Fibroblast of skin of scalp (primary cell): ENCODE data around the gene GP2.
"Not testable (repeated sequence)": the region's sequence is repeated elsewhere in the genome, so short reads cannot be mapped to it uniquely, and the experiment has no call there.

Source experiments
- DNase-seq: peaks from one replicate; pipeline ENCODE4 v3.0.0-alpha.2; 2013

GP2 gene

GRCh38 chr16:20323591-20324117 lies 3.7 kb downstream of the GP2 start:
- no peak for DNase-seq

DNA sequence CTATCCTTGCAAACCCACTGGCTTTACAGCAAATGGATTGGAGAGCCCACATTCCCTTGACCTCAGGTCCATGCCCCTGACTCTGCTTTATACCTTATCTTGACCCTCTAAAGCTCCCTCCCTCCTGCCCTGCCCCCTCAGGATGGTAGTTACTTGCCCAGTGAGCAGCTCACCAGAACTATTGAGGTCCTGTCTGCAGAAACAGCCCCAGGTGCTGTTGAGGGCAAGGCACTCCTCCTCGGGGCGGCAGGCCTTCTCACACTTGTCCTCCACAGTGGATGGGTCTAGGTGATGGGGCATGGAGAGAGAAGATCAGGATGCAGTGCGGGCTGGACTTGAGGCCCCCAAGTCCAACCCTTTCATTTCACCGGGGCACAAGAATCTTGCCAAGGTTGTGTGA lies 4.6 kb downstream of the GP2 start:
- DNase-seq, result no peak

GRCh38 chr16:20321671-20322070 lies 5.6 kb downstream of the GP2 start:
- DNase-seq, result no peak

- DNase-seq, result not testable (repeated sequence)
Measured at GRCh38 chr16:20321051-20321450, 6.3 kb downstream of the GP2 start.

GRCh38 chr16:20320592-20320991 lies 6.7 kb downstream of the GP2 start:
- DNase-seq, result no peak

DNA sequence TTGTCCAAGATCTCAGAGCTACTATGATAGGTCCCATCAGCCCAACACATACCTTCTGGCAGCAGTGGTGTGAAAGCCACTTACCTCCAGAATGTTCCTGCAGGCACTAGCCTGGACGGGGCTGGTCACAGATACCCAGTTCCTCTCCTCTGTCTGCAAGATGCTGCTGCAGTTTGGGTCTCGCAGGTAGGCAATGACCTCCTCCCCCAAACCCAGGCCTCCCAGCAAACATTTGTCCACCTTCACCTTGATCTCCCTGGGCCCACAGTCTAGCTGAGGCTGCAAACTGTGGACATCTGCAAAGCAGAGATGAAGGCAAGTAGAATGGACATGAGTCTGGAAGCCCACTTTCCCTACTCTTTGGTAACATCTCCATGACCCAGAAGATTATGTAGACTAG lies 7.1 kb downstream of the GP2 start:
- no peak for DNase-seq

DNA sequence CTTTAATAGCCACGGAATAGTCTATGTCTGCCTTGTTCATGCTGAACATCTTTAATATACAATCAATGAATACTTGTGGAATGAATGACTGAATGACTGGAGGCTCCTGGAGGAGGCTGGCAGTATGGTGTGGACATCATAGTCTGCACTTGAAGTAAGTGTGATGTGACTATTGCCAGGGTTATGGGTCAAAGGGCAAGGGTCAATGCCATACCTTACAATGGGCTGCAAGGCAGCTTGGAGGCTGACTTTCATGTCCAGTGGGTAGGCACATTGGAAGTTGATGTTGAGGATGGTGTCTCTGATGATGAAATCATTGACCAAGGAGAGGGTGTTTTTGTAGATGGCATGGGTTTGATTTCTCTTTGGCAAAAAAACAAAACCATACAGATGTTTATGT lies 7.9 kb downstream of the GP2 start:
- DNase-seq, result no peak

GRCh38 chr16:20318437-20318836 lies 8.9 kb downstream of the GP2 start:
- no peak for DNase-seq

DNA sequence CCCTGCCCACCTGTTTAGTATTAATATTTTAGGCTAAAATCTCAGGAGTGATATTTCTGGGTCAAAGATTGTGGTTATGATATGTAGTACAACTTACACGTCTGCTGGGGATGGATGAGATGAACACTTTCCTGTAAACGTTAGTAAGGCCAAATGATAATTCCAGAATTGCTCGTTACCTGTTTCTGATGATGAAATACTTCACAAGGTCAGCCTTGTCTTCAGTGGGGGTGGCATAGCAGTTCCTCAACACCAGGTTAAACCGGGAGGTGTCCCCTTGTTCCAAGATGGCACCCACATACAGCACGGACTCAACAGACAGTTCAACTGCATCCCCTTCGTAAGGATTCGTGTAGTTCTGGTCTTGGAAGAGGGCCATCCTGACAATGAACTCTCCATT lies 9.3 kb downstream of the GP2 start:
- no peak for DNase-seq

DNA sequence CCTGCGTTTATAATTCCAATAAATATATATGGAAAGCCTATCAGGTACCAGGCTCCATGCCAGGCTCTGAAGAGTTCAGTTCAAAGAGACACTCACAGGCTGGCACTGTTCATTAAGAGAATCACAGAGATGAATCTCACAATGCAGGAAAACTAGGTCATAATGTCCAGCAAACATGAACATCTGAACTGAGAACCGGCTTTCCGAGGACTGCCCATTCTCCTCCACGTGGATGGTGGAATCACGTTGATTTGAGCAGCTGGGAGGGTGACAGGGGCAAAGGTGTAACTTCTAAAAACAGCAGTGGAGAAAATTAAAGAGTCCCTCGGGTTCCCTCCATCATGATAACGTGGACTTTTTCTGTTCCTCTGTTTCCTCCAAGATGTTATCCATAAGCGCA lies 10.2 kb downstream of the GP2 start:
- DNase-seq, result no peak

DNA sequence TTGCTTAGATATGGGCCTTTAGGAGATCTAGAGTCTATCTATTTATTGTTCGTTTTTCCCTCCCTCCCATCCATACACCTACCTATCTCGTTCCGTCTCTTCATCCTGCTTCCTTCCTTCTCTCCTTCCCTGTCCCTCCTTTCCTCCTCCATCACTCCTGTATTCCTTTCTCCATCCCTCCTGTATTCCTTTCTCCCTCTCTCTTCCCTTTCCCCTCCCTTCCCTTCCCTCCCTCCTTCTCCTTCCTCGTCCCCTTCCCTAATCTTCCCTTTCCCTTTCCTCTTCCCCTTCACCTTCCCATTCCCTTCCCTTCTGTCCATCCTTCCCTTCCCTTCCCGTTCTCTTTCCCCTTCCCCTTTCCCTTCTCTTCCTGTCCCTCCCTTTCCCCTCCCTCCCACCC lies 10.6 kb downstream of the GP2 start:
- no peak for DNase-seq

- DNase-seq, result no peak
Measured at GRCh38 chr16:20315764-20316163, 11.5 kb downstream of the GP2 start.

DNA sequence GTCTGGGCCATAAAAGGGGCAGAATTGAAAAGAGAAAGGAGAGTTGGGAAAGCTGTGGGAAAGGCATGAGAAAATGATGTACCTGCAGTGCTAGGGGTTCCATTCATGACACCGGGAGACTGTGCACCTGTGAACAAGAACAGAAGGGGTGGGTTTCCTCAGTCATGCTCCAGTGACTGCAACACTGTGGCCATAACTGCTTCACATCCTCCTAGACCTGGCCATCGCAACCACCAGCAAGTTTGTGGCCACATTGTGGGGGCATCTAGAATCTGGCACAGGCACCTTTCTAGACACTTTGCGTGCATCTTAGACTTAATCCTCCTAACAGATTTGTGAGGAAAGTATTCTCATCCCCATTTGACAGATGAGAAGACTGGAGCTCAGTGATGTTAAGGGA lies 12.7 kb downstream of the GP2 start:
- no peak for DNase-seq

DNA sequence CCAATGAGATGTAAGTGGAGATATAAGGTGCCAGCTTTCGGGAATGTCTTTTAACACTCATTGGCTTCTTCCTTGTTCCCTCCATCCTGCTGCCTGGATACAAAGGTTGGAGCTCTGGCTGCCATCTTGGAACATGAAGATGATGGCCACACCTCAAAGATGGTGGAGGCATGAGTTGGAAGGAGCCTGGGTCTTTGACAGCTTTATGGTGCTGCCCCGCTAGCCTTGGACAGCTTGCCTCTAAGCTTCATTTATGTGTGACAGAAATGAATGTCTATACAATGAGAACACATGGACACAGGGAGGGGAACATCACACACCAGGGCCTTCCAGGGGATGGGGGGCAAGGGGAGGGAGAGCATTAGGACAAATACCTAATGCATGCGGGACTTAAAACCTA lies 13.6 kb downstream of the GP2 start:
- DNase-seq, result no peak

DNA sequence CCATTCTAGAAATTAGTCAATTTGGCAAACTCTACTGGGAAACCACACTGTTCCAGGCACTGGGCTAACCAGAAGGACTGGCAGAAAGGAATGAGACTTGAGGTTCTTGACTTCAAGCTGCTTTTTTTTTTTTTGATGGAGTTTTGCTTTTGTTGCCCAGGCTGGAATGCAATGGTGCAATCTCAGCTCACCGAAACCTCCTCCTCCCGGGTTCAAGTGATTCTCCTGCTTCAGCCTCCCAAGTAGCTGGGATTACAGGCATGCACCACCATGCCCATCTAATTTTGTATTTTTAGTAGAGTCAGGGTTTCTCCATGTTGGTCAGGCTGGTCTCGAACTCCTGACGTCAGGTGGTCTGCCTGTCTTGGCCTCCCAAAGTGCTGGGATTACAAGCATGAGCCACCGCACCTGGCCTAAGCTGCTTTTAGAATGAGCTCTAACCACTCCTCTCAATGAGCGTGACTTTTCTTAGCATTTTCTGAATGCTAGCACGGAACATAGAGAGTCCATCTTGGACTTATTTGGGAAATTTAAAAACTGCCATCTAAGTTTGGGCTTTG lies 14.7 kb downstream of the GP2 start:
- not testable (repeated sequence) for DNase-seq

DNA sequence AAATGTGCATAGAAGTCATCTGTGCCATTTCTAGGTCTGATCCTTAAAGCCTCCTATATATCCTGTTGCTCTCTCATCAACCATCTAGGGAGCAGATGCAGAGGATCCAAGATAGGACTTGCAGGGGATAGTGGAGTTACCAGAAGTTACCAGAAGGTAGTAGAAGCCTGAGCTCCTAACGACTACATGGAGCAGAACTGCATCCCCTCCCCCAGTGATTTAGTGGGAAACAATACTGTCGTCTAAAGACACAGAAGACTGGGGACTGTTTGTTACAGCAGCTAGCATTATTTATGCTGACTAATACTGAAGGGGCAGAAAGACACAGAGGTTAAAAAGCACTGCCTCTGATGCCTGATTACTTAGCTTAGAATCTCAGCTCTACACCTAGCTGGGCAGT lies 15.8 kb downstream of the GP2 start:
- DNase-seq, result no peak

- no peak for DNase-seq
Measured at GRCh38 chr16:20310421-20311395, 16.6 kb downstream of the GP2 start.

- DNase-seq, result no peak
Measured at GRCh38 chr16:20309786-20310185, 17.5 kb downstream of the GP2 start.

DNA sequence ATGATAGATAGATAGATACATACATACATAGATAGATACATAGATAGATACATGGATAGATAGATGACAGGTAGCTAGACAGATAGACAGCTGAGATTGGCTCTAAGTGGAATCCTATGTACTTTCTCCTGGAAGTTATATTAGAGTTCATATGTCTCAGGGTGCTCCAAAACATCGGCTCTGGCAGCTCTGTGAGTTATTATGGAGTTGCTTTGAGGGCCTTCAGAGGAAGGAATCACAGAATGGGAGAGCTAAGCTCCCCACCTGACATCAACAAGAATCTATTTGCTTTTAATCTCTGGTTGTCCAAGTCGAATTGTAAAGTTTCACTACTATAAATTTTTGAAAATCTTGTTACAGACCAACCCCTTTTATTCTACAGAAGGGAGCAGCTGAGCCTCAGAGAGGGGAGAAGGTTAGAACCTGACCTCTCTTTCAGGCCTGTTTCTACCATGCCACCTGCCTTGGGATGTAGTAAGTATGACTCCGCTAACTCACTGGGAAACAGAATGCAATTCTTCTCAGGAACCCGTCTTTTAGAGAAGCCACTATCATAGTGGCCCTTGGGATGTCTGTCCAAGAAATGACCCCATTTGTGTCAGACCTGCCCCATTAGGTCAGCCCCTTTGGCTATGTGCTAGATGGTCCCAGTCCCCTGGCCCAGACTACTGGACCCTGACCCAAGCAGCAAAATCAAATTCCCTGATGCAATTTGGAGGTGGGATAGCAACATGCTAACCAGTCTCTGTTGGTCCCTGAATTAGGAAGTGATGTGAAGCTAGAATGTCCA lies 18.3 kb downstream of the GP2 start:
- no peak for DNase-seq

DNA sequence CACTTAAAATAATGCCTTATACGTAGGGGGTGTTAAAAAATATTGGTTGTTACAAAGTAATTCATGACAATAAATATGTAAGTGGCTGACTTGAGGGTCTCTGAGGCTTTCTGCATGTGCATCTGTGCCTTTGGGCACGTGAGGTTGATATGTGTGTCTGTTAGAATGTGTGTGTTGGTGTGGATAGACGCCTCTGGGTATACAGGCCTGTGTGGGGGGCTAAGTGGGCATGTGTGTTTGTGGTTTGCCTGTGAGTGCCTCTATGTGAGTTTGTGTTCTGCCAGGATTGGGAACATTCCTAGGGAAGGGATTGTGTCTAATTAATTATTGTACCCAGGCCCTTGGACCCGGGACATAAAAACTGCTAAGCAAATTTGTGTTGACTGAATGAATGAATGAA lies 19.0 kb downstream of the GP2 start:
- DNase-seq, result no peak

DNA sequence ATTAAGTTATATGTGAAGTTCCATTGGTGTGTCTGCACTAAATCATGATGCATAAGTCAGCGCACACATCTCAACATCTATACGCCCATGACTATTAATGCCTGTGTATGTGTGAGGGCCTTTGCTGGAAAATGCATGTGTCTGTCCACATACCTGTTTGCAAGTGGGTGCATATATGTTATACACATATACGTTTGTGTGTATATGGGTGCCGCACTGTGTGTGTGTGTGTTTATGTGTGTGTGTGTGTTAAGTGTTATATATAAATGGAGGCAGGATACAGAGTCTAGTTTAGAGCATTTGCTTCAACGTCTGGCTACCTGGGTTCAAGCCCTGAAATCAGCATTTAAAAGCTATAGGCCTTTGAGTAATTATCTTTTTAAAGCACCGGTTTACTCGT lies 19.5 kb downstream of the GP2 start:
- no peak for DNase-seq

- no peak for DNase-seq
Measured at GRCh38 chr16:20307240-20307671, 20.1 kb downstream of the GP2 start.

- DNase-seq, result no peak
Measured at GRCh38 chr16:20306401-20306800, 20.9 kb downstream of the GP2 start.
